Measurements from ENCODE around the gene GFAP.

DNA sequence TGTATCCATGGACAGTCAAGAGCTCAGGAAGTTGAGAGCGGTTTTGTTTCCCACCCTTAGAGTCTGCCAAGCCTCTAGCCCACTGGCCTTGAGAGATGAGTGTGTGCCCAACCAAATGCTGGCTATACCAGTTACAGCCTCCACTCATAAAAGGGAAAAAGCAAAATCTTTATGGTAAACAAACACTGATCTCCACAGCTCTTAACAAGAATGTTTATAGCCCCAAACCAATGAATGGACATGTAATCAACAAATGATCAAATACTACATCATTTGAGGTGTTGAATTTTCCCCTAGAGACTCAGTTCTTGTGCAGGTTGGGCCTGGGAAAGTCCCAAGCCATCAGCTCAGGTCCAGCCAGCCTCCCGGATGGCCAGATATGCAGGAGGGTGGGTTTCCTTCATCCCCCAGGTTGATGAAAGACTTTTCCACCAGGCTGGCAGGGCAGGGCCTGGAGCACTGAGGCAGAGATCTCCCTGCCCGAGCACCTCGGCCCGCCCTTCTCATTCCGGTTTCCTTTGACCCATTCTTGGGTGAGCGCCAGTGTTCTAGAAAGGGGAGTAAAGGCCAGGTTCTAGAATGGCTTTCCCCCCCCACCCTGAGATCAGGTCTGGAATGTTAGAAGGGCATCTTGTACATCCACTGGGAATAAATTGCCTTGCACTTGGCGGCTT is 12.2 kb downstream of the GFAP start:
- TF ChIP-seq YY1 (IDR thresholded peaks at IDR 0.05; ENCODE audit: insufficient read depth, insufficient read length) (no peak), ZNF274 (IDR thresholded peaks at IDR 0.05; ENCODE audit: low read depth, low read length) (no peak), SUZ12 (IDR thresholded peaks at IDR 0.05; ENCODE audit: extremely low read depth, insufficient read depth, insufficient read length) (no peak)
